HepG2 (cell line): ENCODE results near the gene LRRC10B. TPM values are rescaled to one million over a fixed set of nuclear protein-coding genes. Genes with fewer than 3 reads are reported as not detected.

Experiments
- ARHGAP35 ChIP-seq: sonication (generic); formaldehyde crosslinking; IDR thresholded peaks from 2 replicates; pipeline ENCODE4 v1.9.0; 2022; ENCODE audit warnings: mild to moderate bottlenecking, inconsistent platforms, moderate library complexity, missing genetic modification reagents, borderline replicate concordance
- CENPX ChIP-seq: sonication (generic); formaldehyde crosslinking; IDR thresholded peaks from 2 replicates; pipeline ENCODE4 v1.9.0; 2021; ENCODE audit warnings: mild to moderate bottlenecking, missing genetic modification reagents, moderate library complexity
- E2F2 ChIP-seq: sonication (generic); formaldehyde crosslinking; IDR thresholded peaks from 2 replicates; pipeline ENCODE4 v1.4.0; 2020; ENCODE audit warnings: missing genetic modification reagents, borderline replicate concordance
- ELF4 ChIP-seq: sonication (generic); formaldehyde crosslinking; IDR thresholded peaks from 2 replicates; pipeline ENCODE4 v1.5.0; 2020; ENCODE audit warnings: missing genetic modification reagents, mild to moderate bottlenecking, moderate library complexity, borderline replicate concordance
- HMGXB4 ChIP-seq, 2 experiments: sonication (generic) in 1 of 2; formaldehyde crosslinking in 1 of 2; IDR thresholded peaks; 2 replicates each; pipeline versions ENCODE4 v1.4.0 to v1.6.1; 2018 to 2020; ENCODE audit warnings: missing genetic modification reagents in 2 of 2, borderline replicate concordance in 1 of 2, low read depth in 1 of 2, mild to moderate bottlenecking in 1 of 2, missing biosample characterization in 1 of 2
- IRX3 ChIP-seq: sonication (generic); formaldehyde crosslinking; IDR thresholded peaks from 2 replicates; pipeline ENCODE4 v1.8.1; 2023; ENCODE audit warnings: mild to moderate bottlenecking, low read depth, missing genetic modification reagents, borderline replicate concordance
- MEF2D ChIP-seq: sonication (generic); formaldehyde crosslinking; IDR thresholded peaks from 2 replicates; pipeline ENCODE4 v1.5.1; 2020; ENCODE audit warnings: mild to moderate bottlenecking, missing genetic modification reagents
- MXD3 ChIP-seq: IDR thresholded peaks from 2 replicates; pipeline ENCODE4 v1.6.1; 2016; ENCODE audit warnings: mild to moderate bottlenecking, missing biosample characterization, missing genetic modification reagents
- ZBTB40 ChIP-seq, 2 experiments: fragments of 450-650 bp in 1 of 2; sonication (generic) in 1 of 2; formaldehyde crosslinking in 1 of 2; IDR thresholded peaks; 2 replicates each; pipeline versions ENCODE4 v1.6.1 to v1.8.0; 2016 to 2022; ENCODE audit warnings: antibody characterized with exemption in 1 of 2, mild to moderate bottlenecking in 1 of 2, missing genetic modification reagents in 1 of 2
- ZFX ChIP-seq: sonication (generic); formaldehyde crosslinking; IDR thresholded peaks from 2 replicates; pipeline ENCODE4 v1.4.0; 2020; ENCODE audit warnings: mild to moderate bottlenecking, low read depth, missing genetic modification reagents, moderate library complexity
- ZNF652 ChIP-seq: IDR thresholded peaks from 2 replicates; pipeline ENCODE4 v1.6.1; 2016; ENCODE audit warnings: low read depth, borderline replicate concordance
- ZNF784 ChIP-seq: sonication (generic); formaldehyde crosslinking; IDR thresholded peaks from 2 replicates; pipeline ENCODE4 v1.5.1; 2020; ENCODE audit warnings: missing genetic modification reagents, mild to moderate bottlenecking, borderline replicate concordance
- polyA plus RNA-seq, 8 experiments: library from polyadenylated mRNA; depleted of rRNA in 3 of 8; stranded (reverse) in 7 of 8; unstranded in 1 of 8; fragments of >200 nt; fragmentation: Illumina TruSeq in 4 of 8; extraction: Trizol in 4 of 8; gene quantifications; 2 replicates each; pipeline versions ENCODE4 v1.2.1 to v1.2.3, GENCODE V29; 2011 to 2016; ENCODE audit warnings: low read depth in 4 of 8, missing spikeins in 1 of 8, mixed read lengths in 1 of 8; ENCODE audit not compliant: insufficient read depth in 1 of 8
- total RNA-seq, 5 experiments: library from RNA; depleted of rRNA; stranded (reverse); fragments of >200 nt; fragmentation: Illumina TruSeq; extraction: Trizol; gene quantifications; 2 replicates each; pipeline ENCODE4 v1.2.3, GENCODE V29; 2016; ENCODE audit warnings: low read depth in 1 of 5

LRRC10B gene
- total and polyA plus RNA-seq, 2 of the 13 experiments (the other 11 are each of a cell fraction or from before 2014, with no cell fraction given), result not detected

GRCh38 chr11:61488651-61489291 lies 19.8 kb upstream of the LRRC10B start (continued):
- TF ChIP-seq HMGXB4 (CRISPR knock-in tag; IDR thresholded peaks at IDR 0.05; ENCODE audit: borderline replicate concordance in 1 of 2, low read depth in 1 of 2) (peak in 1 of 2 experiments; percentile 37; a peak in 2 of 4 replicates), ZNF784 (CRISPR knock-in tag) (no peak), ZFX (peak; percentile 48), IRX3 (CRISPR knock-in tag) (peak; percentile 79; the same call in 1 of the 2 replicates), ZNF652 (CRISPR knock-in tag) (no peak), MEF2D (CRISPR knock-in tag) (no peak), CENPX (CRISPR knock-in tag) (no peak), MXD3 (CRISPR knock-in tag) (no peak), E2F2 (CRISPR knock-in tag) (no peak), ARHGAP35 (CRISPR knock-in tag) (no peak), ZBTB40 (IDR thresholded peaks at IDR 0.05) (no peak), ZBTB40 (CRISPR knock-in tag; IDR thresholded peaks at IDR 0.05) (no peak), ELF4 (no peak)
